DMS53 treated with DMSO at 0.1 percent for 48 hours (cell line): Measurements from ENCODE around the gene FBXW9.
A peak's percentile ranks its signal among the peaks of the same experiment; 100 is the strongest.
"Not testable (repeated sequence)": the region's sequence is repeated elsewhere in the genome, so short reads cannot be mapped to it uniquely, and the experiment has no call there.

ENCODE experiments used
- DNase-seq: peaks from one replicate; lab custom pipeline; 2025; ENCODE audit not compliant: unreplicated experiment; lab: John Stamatoyannopoulos, UW

FBXW9 gene

GRCh38 chr19:12656899-12657571 lies 39.4 kb downstream of the FBXW9 start:
- no peak for DNase-seq

GRCh38 chr19:12655546-12655945 lies 40.9 kb downstream of the FBXW9 start:
- no peak for DNase-seq

- no peak for DNase-seq
Measured at GRCh38 chr19:12652219-12652618, 44.2 kb downstream of the FBXW9 start.

GRCh38 chr19:12649941-12650340 lies 46.5 kb downstream of the FBXW9 start:
- DNase-seq, result no peak

GRCh38 chr19:12648088-12648487 lies 48.3 kb downstream of the FBXW9 start:
- peak; percentile 30 for DNase-seq

- peak; percentile 58 for DNase-seq
Measured at GRCh38 chr19:12647490-12648071, 48.9 kb downstream of the FBXW9 start.

- no peak for DNase-seq
Measured at GRCh38 chr19:12647047-12647446, 49.4 kb downstream of the FBXW9 start.

- no peak for DNase-seq
Measured at GRCh38 chr19:12646551-12646950, 49.9 kb downstream of the FBXW9 start.

GRCh38 chr19:12643716-12644115 lies 52.7 kb downstream of the FBXW9 start:
- not testable (repeated sequence) for DNase-seq

- no peak for DNase-seq
Measured at GRCh38 chr19:12642506-12642905, 53.9 kb downstream of the FBXW9 start.

GRCh38 chr19:12641456-12641855 lies 55.0 kb downstream of the FBXW9 start:
- no peak for DNase-seq

- peak; percentile 47 for DNase-seq
Measured at GRCh38 chr19:12639901-12640613, 56.4 kb downstream of the FBXW9 start.
